Sigmoid colon (tissue), 7 donors: ENCODE data around the gene TMEM125. TPM values are rescaled to one million over a fixed set of nuclear protein-coding genes. Genes with fewer than 3 reads are reported as not detected.

ENCODE experiments used
- DNase-seq: peaks from one replicate; pipeline ENCODE4 v3.0.0-alpha.2; 2019
- H3K27ac ChIP-seq, 4 donors: fragments of 200-600 bp; sonication (generic); one replicate each; pipeline ENCODE4 v1.5.1; 2016 to 2019; ENCODE audit warnings: mild to moderate bottlenecking in 1 of 4
- H3K27me3 ChIP-seq, 3 donors: fragments of 200-600 bp; sonication (generic); one replicate each; pipeline ENCODE4 v1.5.1; 2019; ENCODE audit warnings: mild to moderate bottlenecking in 1 of 3
- H3K36me3 ChIP-seq, 4 donors: fragments of 200-600 bp; sonication (generic); one replicate each; pipeline ENCODE4 v1.5.1; 2016 to 2019
- H3K4me1 ChIP-seq, 4 donors: fragments of 200-600 bp; sonication (generic); one replicate each; pipeline ENCODE4 v1.5.1; 2017 to 2019
- H3K4me3 ChIP-seq, 4 donors: fragments of 200-600 bp; sonication (generic); one replicate each; pipeline ENCODE4 v1.5.1; 2017 to 2019; ENCODE audit warnings: mild to moderate bottlenecking in 2 of 4, moderate library complexity in 1 of 4
- H3K9me3 ChIP-seq, 4 donors: fragments of 200-600 bp in 3 of 4; sonication (generic) in 3 of 4; one replicate each; pipeline versions ENCODE4 v1.5.1 to v1.6.1; 2013 to 2019
- CTCF ChIP-seq, 4 experiments: fragments of 450-650 bp in 3 of 4; fragments of 200-600 bp in 1 of 4; IDR thresholded peaks; one replicate each; pipeline ENCODE4 v1.5.1; 2016 to 2019; ENCODE audit warnings: antibody characterized with exemption in 4 of 4, mild to moderate bottlenecking in 3 of 4, moderate library complexity in 2 of 4
- EP300 ChIP-seq, 4 donors: sonication (generic); formaldehyde crosslinking; IDR thresholded peaks; one replicate each; pipeline ENCODE4 v1.6.1; 2017; ENCODE audit warnings: antibody characterized with exemption in 4 of 4
- POLR2A ChIP-seq, 2 donors: fragments of 450-650 bp; IDR thresholded peaks; one replicate each; pipeline ENCODE4 v1.6.1; 2016; ENCODE audit warnings: antibody characterized with exemption in 2 of 2, mild to moderate bottlenecking in 2 of 2, moderate library complexity in 2 of 2
- POLR2AphosphoS5 ChIP-seq, 4 donors: sonication (generic); formaldehyde crosslinking; IDR thresholded peaks; one replicate each; pipeline ENCODE4 v1.6.1; 2017; ENCODE audit warnings: antibody characterized with exemption in 4 of 4
- WGBS, 2 donors: extraction: QIAGEN DNeasy Blood & Tissue Kit; methylation state at CpG; one replicate each; pipeline ENCODE4 v1.1.7; 2013; 5-methylcytosine and 5-hydroxymethylcytosine counted together
- intact Hi-C: fragments of 100-400 bp; cut with DNase I; formaldehyde crosslinking; loops from one replicate; pipeline ENCODE4 v1.15.1; 2023
- polyA plus RNA-seq, 3 donors: library from polyadenylated mRNA; stranded (reverse); fragments of 200-250 nt; gene quantifications; one replicate each; pipeline ENCODE4 v1.2.3, GENCODE V29; 2013
- total RNA-seq, 4 donors: library from RNA; depleted of rRNA; stranded (reverse); fragments of >200 nt; gene quantifications; one replicate each; pipeline ENCODE4 v1.1.0, GENCODE V29; 2016
- donor health status: healthy with polysubstance abuse.
- donor health status: Bipolar disorder and iron deficiency.
- donor health status: healthy.

TMEM125 gene
- total and polyA plus RNA-seq, 7 donors: 29.4 to 41.7 (median 29.6) TPM; not detected in 4

GRCh38 chr1:43252225-43252624 lies 17.6 kb upstream of the TMEM125 start:
- Histone ChIP-seq H3K4me3 (no peak overlapping the region), H3K4me1 (no peaks in the 10 kb centered on the region), H3K9me3 (no peaks in the 10 kb centered on the region), H3K27ac (no peak overlapping the region), H3K36me3 (no peaks in the 10 kb centered on the region), H3K27me3 (no peaks in the 10 kb centered on the region)
- intact Hi-C loops: no loop called here
- no peak for TF ChIP-seq POLR2AphosphoS5 (IDR thresholded peaks at IDR 0.05)
- no peak for TF ChIP-seq POLR2A (IDR thresholded peaks at IDR 0.05)
- no peak for TF ChIP-seq EP300 (IDR thresholded peaks at IDR 0.05)
- no peak for TF ChIP-seq CTCF (IDR thresholded peaks at IDR 0.05)
- 87 to 90% methylated on average over 1 of the region's 1 CpG for WGBS, 2 donors
- DNase-seq: no peak

GRCh38 chr1:43253173-43253572 lies 16.6 kb upstream of the TMEM125 start:
- WGBS, 2 donors: 93 to 94% methylated on average over 4 of the region's 4 CpGs
- Histone ChIP-seq H3K4me3 (no peak overlapping the region), H3K9me3 (no peaks in the 10 kb centered on the region), H3K36me3 (no peaks in the 10 kb centered on the region), H3K4me1 (no peaks in the 10 kb centered on the region), H3K27me3 (no peaks in the 10 kb centered on the region), H3K27ac (no peak overlapping the region)
- intact Hi-C loops: no loop called here
- no peak for DNase-seq
- TF ChIP-seq CTCF (IDR thresholded peaks at IDR 0.05) (no peak), POLR2AphosphoS5 (IDR thresholded peaks at IDR 0.05) (no peak), POLR2A (IDR thresholded peaks at IDR 0.05) (no peak), EP300 (IDR thresholded peaks at IDR 0.05) (no peak)

DNA sequence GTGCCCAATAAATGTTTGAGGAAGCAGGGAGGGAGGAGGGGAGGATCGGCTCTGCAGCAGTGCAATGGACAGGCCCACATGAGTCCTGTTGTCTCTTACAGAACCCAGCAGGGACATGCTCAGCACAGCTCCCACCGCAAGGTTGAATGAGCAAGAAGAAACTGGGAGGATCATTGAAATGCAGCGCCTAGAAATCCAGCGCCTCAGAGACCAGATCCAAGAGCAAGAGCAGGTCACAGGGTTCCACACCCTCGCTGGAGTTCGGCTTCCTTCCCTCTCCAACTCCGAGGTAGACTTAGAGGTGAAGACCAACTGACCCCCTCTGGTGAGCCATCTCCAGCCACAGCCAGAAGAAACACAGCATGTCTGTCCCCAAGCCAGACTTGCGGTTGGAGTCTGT lies 15.9 kb upstream of the TMEM125 start:
- Histone ChIP-seq H3K9me3 (no peaks in the 10 kb centered on the region), H3K27me3 (no peaks in the 10 kb centered on the region), H3K27ac (no peak overlapping the region), H3K4me1 (no peaks in the 10 kb centered on the region), H3K36me3 (no peaks in the 10 kb centered on the region), H3K4me3 (no peak overlapping the region)
- WGBS, 2 donors: 93 to 94% methylated on average over 8 of the region's 8 CpGs
- DNase-seq: no peak
- intact Hi-C loops: no loop called here
- TF ChIP-seq POLR2AphosphoS5 (IDR thresholded peaks at IDR 0.05) (no peak), CTCF (IDR thresholded peaks at IDR 0.05) (no peak), POLR2A (IDR thresholded peaks at IDR 0.05) (no peak), EP300 (IDR thresholded peaks at IDR 0.05) (no peak)

GRCh38 chr1:43255438-43256210 lies 14.2 kb upstream of the TMEM125 start:
- intact Hi-C loops: no loop called here
- Histone ChIP-seq H3K4me1 (no peaks in the 10 kb centered on the region), H3K4me3 (no peak overlapping the region), H3K27me3 (no peaks in the 10 kb centered on the region), H3K27ac (no peak overlapping the region), H3K9me3 (no peaks in the 10 kb centered on the region), H3K36me3 (no peaks in the 10 kb centered on the region)
- WGBS, 2 donors: 78 to 86% methylated on average over 10 of the region's 10 CpGs
- TF ChIP-seq CTCF (IDR thresholded peaks at IDR 0.05) (no peak), EP300 (IDR thresholded peaks at IDR 0.05) (no peak)
- no peak for DNase-seq
